ENCODE results near the gene KCNH3. TPM values are rescaled to one million over a fixed set of nuclear protein-coding genes. Genes with fewer than 3 reads are reported as not detected.

Gene KCNH3
- total RNA-seq (1 to 10 TPM; 3.4 to 8.0 (median 5.5) TPM), total RNA-seq (2.4 to 12.0 (median 6.1) reads per million in 29 experiments)
- total RNA-seq (2013) = 0.83 TPM

- Histone ChIP-seq H3K4me1 (ENCODE audit: control insufficient read depth in 1 of 2, extremely low read depth in 1 of 2, insufficient read depth in 2 of 2, low read length in 2 of 2) (peaks cover 6 to 35% of the 10 kb centered on the region in 2 experiments), H3K9me3 (no peaks in the 10 kb centered on the region), H3K36me3 (ENCODE audit: control insufficient read depth in 2 of 2, extremely low read depth in 1 of 2, insufficient read depth in 1 of 2, low read length in 1 of 2) (no peaks in the 10 kb centered on the region), H3K27me3 (replicated peaks in 1 of 2; ENCODE audit: control insufficient read depth in 2 of 2, extremely low read depth in 1 of 2, insufficient read depth in 2 of 2, low read length in 1 of 2) (peaks cover 6 to 32% of the 10 kb centered on the region in 2 experiments), H3K4me3 (ENCODE audit: control insufficient read depth in 1 of 2, extremely low read depth in 1 of 2, low read length in 1 of 2) (peak within 1 kb of the TSS; percentile 59 to 60), H3K27ac (ENCODE audit: low read length) (no peak within 1 kb of the TSS)
- ChIA-PET CTCF (interaction anchor here in 1 of 2 donors (0.6 to 0.8 kb wide), 2 partner anchors 15 to 226 kb away, joined by 3 to 9 read pairs; no protein-coding TSS in a partner anchor), POLR2A (interaction anchor here (0.5 to 0.7 kb wide), 3 partner anchors 11 to 188 kb away, joined by 5 to 10 read pairs (median 5); no protein-coding TSS in a partner anchor)
- peak within 1 kb of the TSS; percentile 76 to 78 (median 77) for H3K4me3 Mint-ChIP-seq
- no peaks in the 10 kb centered on the region for H3K36me3 Mint-ChIP-seq
- H3K4me1 Mint-ChIP-seq = peaks cover 23 to 33% (median 26%) of the 10 kb centered on the region in 3 donors
- DNase-seq (peak; percentile 80 to 93 (median 91)), ATAC-seq (replicated peaks in 1 of 4) (peak; percentile 92 to 95 (median 94))
- WGBS (ENCODE audit: insufficient coverage) = 2% methylated on average over 87 of the region's 107 CpGs
- peak within 1 kb of the TSS in 1 of 2 donors; percentile 34 for H3K27ac Mint-ChIP-seq
- peaks cover 0 to 8% of the 10 kb centered on the region in 2 donors for H3K27me3 Mint-ChIP-seq
- no peaks in the 10 kb centered on the region for H3K9me3 Mint-ChIP-seq
Measured at GRCh38 chr12:49538510-49539403, at the start of gene KCNH3. Gene KCNH3, plus strand, starts transcription at chr12:49539030. Its CDS starts 387 bp downstream, at chr12:49539417.

GRCh38 chr12:49489154-49489553 lies 49.7 kb upstream of the KCNH3 start:
- no CpG with 5 or more reads among the region's 3 CpGs for WGBS (ENCODE audit: insufficient coverage)
- H3K4me1 Mint-ChIP-seq = no peaks in the 10 kb centered on the region

GRCh38 chr12:49489720-49490119 lies 49.1 kb upstream of the KCNH3 start:
- no CpG with 5 or more reads among the region's 4 CpGs for WGBS (ENCODE audit: insufficient coverage)
- Mint-ChIP-seq H3K9me3 (no peaks in the 10 kb centered on the region), H3K4me1 (no peaks in the 10 kb centered on the region), H3K27me3 (no peaks in the 10 kb centered on the region), H3K27ac (no peak overlapping the region), H3K4me3 (no peak overlapping the region), H3K36me3 (peaks cover 15% of the 10 kb centered on the region)
- no peaks in the 10 kb centered on the region for H3K27me3 ChIP-seq (replicated peaks in 1 of 2; ENCODE audit: control insufficient read depth in 2 of 2, extremely low read depth in 1 of 2, insufficient read depth in 2 of 2, low read length in 1 of 2)
- ATAC-seq (replicated peaks in 1 of 4) (no peak), DNase-seq (no peak)
- POLR2A ChIA-PET = interaction anchor here in 1 of 2 donors (0.6 kb wide), 1 partner anchor 17 kb away, joined by 3 read pairs; no protein-coding TSS in a partner anchor
- no peaks in the 10 kb centered on the region for H3K9me3 ChIP-seq
- no peaks in the 10 kb centered on the region for H3K4me1 ChIP-seq (ENCODE audit: control insufficient read depth in 1 of 2, extremely low read depth in 1 of 2, insufficient read depth in 2 of 2, low read length in 2 of 2)
- H3K36me3 ChIP-seq (ENCODE audit: control insufficient read depth in 2 of 2, extremely low read depth in 1 of 2, insufficient read depth in 1 of 2, low read length in 1 of 2) = peaks cover 0 to 3% of the 10 kb centered on the region in 2 donors
- H3K4me3 ChIP-seq (ENCODE audit: control insufficient read depth in 1 of 2, extremely low read depth in 1 of 2, low read length in 1 of 2) = no peak overlapping the region
- CTCF ChIA-PET = no interaction called here
- H3K27ac ChIP-seq (ENCODE audit: low read length) = no peak overlapping the region

More at GRCh38 chr12:49489154-49489553, 49.7 kb upstream of the KCNH3 start:
- CTCF ChIA-PET = no interaction called here
- no peak for ATAC-seq (replicated peaks in 1 of 4)
- no peaks in the 10 kb centered on the region for H3K9me3 ChIP-seq
- peaks cover 0 to 3% of the 10 kb centered on the region in 2 donors for H3K36me3 ChIP-seq (ENCODE audit: control insufficient read depth in 2 of 2, extremely low read depth in 1 of 2, insufficient read depth in 1 of 2, low read length in 1 of 2)
- H3K4me3 ChIP-seq (ENCODE audit: control insufficient read depth in 1 of 2, extremely low read depth in 1 of 2, low read length in 1 of 2) = no peak overlapping the region
- no peaks in the 10 kb centered on the region for H3K27me3 Mint-ChIP-seq
- H3K9me3 Mint-ChIP-seq = no peaks in the 10 kb centered on the region
- no peaks in the 10 kb centered on the region for H3K4me1 ChIP-seq (ENCODE audit: control insufficient read depth in 1 of 2, extremely low read depth in 1 of 2, insufficient read depth in 2 of 2, low read length in 2 of 2)
- no peak overlapping the region for H3K27ac ChIP-seq (ENCODE audit: low read length)
- H3K27ac Mint-ChIP-seq = no peak overlapping the region
- H3K4me3 Mint-ChIP-seq = no peak overlapping the region
- H3K27me3 ChIP-seq (replicated peaks in 1 of 2; ENCODE audit: control insufficient read depth in 2 of 2, extremely low read depth in 1 of 2, insufficient read depth in 2 of 2, low read length in 1 of 2) = no peaks in the 10 kb centered on the region
- peaks cover 18% of the 10 kb centered on the region for H3K36me3 Mint-ChIP-seq
- POLR2A ChIA-PET = no interaction called here
- DNase-seq = no peak

GRCh38 chr12:49491823-49492222 lies 47.0 kb upstream of the KCNH3 start:
- ATAC-seq (replicated peaks in 1 of 4) (no peak), DNase-seq (no peak)
- Histone ChIP-seq H3K4me1 (ENCODE audit: control insufficient read depth in 1 of 2, extremely low read depth in 1 of 2, insufficient read depth in 2 of 2, low read length in 2 of 2) (no peaks in the 10 kb centered on the region), H3K36me3 (ENCODE audit: control insufficient read depth in 2 of 2, extremely low read depth in 1 of 2, insufficient read depth in 1 of 2, low read length in 1 of 2) (no peaks in the 10 kb centered on the region), H3K9me3 (no peaks in the 10 kb centered on the region), H3K27me3 (replicated peaks in 1 of 2; ENCODE audit: control insufficient read depth in 2 of 2, extremely low read depth in 1 of 2, insufficient read depth in 2 of 2, low read length in 1 of 2) (no peaks in the 10 kb centered on the region), H3K27ac (ENCODE audit: low read length) (no peak overlapping the region), H3K4me3 (ENCODE audit: control insufficient read depth in 1 of 2, extremely low read depth in 1 of 2, low read length in 1 of 2) (no peak overlapping the region)
- ChIA-PET CTCF (no interaction called here), POLR2A (interaction anchor here in 1 of 2 donors (0.6 kb wide), 1 partner anchor 9 kb away, joined by 3 read pairs; no protein-coding TSS in a partner anchor)
- Mint-ChIP-seq H3K4me3 (no peak overlapping the region), H3K9me3 (no peaks in the 10 kb centered on the region), H3K27ac (no peak overlapping the region), H3K27me3 (no peaks in the 10 kb centered on the region), H3K36me3 (peaks cover 22% of the 10 kb centered on the region), H3K4me1 (no peaks in the 10 kb centered on the region)
- WGBS (ENCODE audit: insufficient coverage) = no CpG with 5 or more reads among the region's 1 CpG

- no peaks in the 10 kb centered on the region for H3K36me3 ChIP-seq (ENCODE audit: control insufficient read depth in 2 of 2, extremely low read depth in 1 of 2, insufficient read depth in 1 of 2, low read length in 1 of 2)
- no CpG with 5 or more reads among the region's 2 CpGs for WGBS (ENCODE audit: insufficient coverage)
- no peak for DNase-seq
- H3K4me3 Mint-ChIP-seq = no peak overlapping the region
- ATAC-seq (replicated peaks in 1 of 4) = no peak
- H3K27ac Mint-ChIP-seq = no peak overlapping the region
- peaks cover 22% of the 10 kb centered on the region for H3K36me3 Mint-ChIP-seq
- H3K9me3 Mint-ChIP-seq = no peaks in the 10 kb centered on the region
- POLR2A ChIA-PET = no interaction called here
- H3K9me3 ChIP-seq = no peaks in the 10 kb centered on the region
- H3K27me3 ChIP-seq (replicated peaks in 1 of 2; ENCODE audit: control insufficient read depth in 2 of 2, extremely low read depth in 1 of 2, insufficient read depth in 2 of 2, low read length in 1 of 2) = no peaks in the 10 kb centered on the region
- H3K27me3 Mint-ChIP-seq = no peaks in the 10 kb centered on the region
- no peaks in the 10 kb centered on the region for H3K4me1 ChIP-seq (ENCODE audit: control insufficient read depth in 1 of 2, extremely low read depth in 1 of 2, insufficient read depth in 2 of 2, low read length in 2 of 2)
- no peak overlapping the region for H3K4me3 ChIP-seq (ENCODE audit: control insufficient read depth in 1 of 2, extremely low read depth in 1 of 2, low read length in 1 of 2)
- CTCF ChIA-PET = no interaction called here
- no peaks in the 10 kb centered on the region for H3K4me1 Mint-ChIP-seq
- no peak overlapping the region for H3K27ac ChIP-seq (ENCODE audit: low read length)
Measured at GRCh38 chr12:49493900-49494299, 44.9 kb upstream of the KCNH3 start.

- peaks cover 0 to 2% of the 10 kb centered on the region in 2 donors for H3K36me3 ChIP-seq (ENCODE audit: control insufficient read depth in 2 of 2, extremely low read depth in 1 of 2, insufficient read depth in 1 of 2, low read length in 1 of 2)
- Mint-ChIP-seq H3K4me3 (no peak overlapping the region), H3K4me1 (peaks cover under 1 to 4% (median 4%) of the 10 kb centered on the region in 3 donors), H3K27me3 (no peaks in the 10 kb centered on the region), H3K9me3 (no peaks in the 10 kb centered on the region), H3K27ac (no peak overlapping the region), H3K36me3 (peaks cover 24% of the 10 kb centered on the region)
- no peaks in the 10 kb centered on the region for H3K9me3 ChIP-seq
- ChIA-PET CTCF (interaction anchor here in 1 of 2 donors (1.0 to 1.5 kb wide), 2 partner anchors 14 to 16 kb away, joined by 3 to 6 read pairs; no protein-coding TSS in a partner anchor), POLR2A (no interaction called here)
- ATAC-seq (replicated peaks in 1 of 4) = no peak
- 67% methylated on average over 3 of the region's 10 CpGs for WGBS (ENCODE audit: insufficient coverage)
- H3K4me1 ChIP-seq (ENCODE audit: control insufficient read depth in 1 of 2, extremely low read depth in 1 of 2, insufficient read depth in 2 of 2, low read length in 2 of 2) = no peaks in the 10 kb centered on the region
- DNase-seq = no peak
- no peak overlapping the region for H3K27ac ChIP-seq (ENCODE audit: low read length)
- H3K4me3 ChIP-seq (ENCODE audit: control insufficient read depth in 1 of 2, extremely low read depth in 1 of 2, low read length in 1 of 2) = no peak overlapping the region
- H3K27me3 ChIP-seq (replicated peaks in 1 of 2; ENCODE audit: control insufficient read depth in 2 of 2, extremely low read depth in 1 of 2, insufficient read depth in 2 of 2, low read length in 1 of 2) = no peaks in the 10 kb centered on the region
Measured at GRCh38 chr12:49496417-49497360, 42.1 kb upstream of the KCNH3 start.
